HG02938 (cell line): ENCODE results near the gene MPG.

Source experiments
- ATAC-seq: cut with Tn5 transposase; IDR thresholded peaks from one replicate; pipeline ENCODE4 v1.9.1; 2021; ENCODE audit warnings: mild to moderate bottlenecking, moderate library complexity; ENCODE audit not compliant: unreplicated experiment

MPG gene

DNA sequence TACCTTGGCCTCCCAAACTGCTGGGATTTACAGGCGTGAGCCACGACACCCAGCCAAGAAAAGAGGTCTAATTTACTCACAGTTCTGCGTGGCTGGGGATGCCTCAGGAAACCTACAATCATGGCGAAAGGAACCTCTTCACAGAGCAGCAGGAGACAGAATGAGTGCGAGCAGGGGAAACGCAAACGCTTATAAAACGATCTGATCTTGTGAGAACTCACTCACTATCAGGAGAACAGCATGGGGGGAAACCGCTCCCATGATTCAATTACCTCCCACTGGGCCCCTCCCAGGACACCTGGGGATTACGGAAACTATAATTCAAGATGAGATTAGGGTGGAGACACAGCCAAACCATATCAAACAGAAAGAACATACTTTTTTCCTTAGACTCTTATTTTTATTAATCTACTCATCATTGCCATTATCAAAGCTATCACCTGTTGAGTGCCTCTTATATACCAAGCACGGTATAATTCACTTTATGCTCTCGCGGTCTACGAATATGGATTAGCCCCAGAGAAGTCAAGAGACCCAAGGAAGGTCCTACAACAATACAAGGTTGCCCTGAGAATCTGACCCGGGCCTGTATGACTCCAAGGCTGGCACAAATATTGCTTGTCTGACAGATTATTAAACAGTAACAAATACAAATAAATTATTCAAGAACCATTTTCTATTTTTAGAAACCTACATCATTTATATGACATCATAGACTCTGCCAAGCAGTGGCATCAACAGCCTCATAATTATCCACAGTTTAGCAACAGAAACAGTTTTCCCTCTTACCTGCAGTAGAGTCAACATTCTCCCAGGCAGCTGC is 27.0 kb upstream of the MPG start:
- ATAC-seq, result no peak

DNA sequence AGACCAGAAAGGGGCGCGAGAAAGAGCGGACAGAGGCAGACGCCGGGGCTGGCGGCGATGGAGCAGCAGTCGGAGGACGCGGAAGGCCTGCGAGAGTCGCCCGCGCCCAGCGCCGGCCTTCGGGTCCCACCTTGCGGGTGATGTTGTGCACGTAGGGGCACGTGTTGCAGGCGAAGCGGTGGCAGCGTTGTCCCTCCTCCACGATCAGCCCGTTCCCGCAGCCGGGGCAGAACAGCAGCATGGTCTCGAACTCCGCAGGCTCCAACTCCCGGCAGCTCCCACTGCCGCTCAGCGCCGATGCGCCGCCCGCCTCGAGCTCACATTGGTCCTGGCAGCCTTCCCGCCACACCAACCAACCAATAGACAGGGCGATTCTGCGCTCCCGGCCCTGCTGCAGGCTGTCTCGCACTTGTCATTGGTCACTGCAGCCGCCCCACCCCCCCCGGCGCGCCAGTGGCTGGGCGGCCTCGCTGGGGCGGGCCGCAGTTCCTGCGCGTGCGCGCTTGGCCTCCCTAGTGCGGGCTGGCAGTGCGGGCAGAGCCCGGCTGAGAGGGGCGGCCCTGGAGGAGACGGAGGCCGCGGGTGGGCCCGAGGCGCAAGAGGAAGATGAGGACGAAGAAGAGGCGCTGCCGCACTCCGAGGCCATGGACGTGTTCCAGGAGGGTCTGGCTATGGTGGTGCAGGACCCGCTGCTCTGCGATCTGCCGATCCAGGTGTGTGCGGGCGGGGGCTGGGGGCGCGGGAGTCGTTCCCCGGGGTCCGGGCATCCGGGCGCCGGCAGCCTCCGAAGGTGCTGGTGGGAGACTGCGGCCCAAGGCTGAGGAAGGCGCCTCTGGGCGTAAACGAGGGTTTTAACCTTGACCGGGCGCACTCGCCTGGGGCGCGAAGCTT is 24.4 kb upstream of the MPG start, which contains the start of the genes POLR3K and SNRNP25:
POLR3K (minus strand) TSS at position 263 of the 891 bp plus-strand sequence; CDS start at position 241, 22 bp downstream.
SNRNP25 (plus strand) TSS at position 483 of the 891 bp plus-strand sequence; CDS start at position 672, 189 bp downstream.
- ATAC-seq, result peak; percentile 86

DNA sequence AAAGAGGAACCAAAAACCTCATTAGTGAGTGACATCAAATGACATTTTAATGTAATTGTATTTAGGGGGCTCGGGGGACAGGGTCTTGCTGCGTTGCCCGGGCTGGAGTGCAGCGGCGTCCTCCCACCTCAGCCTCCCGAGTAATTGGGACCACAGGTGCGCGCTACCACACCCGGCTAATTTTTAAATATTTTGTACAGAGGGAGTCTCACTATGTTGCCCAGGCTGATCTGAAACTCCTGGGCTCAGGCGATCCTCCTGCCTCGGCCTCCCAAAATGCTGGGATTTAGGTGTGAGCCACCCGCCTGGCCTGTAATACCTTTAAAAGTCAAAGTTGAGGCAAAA is 23.8 kb upstream of the MPG start:
- no peak for ATAC-seq

DNA sequence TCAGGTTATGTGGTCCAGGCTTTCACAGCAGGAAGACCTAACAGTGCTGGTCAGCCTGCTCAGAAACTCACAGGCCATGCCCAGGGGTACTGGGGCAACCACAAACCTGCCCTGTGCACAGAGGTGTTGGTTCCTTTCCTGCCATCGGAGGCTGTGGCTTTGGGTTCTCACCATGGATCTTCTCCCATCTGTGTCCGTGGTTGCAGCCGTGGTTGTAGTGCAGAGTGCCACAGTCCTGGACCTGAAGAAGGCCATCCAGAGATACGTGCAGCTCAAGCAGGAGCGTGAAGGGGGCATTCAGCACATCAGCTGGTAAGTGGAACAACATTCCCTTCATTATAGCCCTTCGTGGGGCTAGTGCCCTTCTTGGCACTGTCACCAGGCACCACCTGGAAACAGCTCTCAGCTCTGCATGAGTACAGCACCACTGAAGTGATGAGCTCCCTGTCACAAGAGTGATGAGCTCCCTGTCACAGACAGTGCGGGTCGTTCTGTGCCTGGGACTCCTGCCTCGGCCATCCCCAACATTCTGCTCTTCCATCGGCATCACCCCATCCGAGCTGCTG is 22.4 kb upstream of the MPG start:
- ATAC-seq, result no peak

DNA sequence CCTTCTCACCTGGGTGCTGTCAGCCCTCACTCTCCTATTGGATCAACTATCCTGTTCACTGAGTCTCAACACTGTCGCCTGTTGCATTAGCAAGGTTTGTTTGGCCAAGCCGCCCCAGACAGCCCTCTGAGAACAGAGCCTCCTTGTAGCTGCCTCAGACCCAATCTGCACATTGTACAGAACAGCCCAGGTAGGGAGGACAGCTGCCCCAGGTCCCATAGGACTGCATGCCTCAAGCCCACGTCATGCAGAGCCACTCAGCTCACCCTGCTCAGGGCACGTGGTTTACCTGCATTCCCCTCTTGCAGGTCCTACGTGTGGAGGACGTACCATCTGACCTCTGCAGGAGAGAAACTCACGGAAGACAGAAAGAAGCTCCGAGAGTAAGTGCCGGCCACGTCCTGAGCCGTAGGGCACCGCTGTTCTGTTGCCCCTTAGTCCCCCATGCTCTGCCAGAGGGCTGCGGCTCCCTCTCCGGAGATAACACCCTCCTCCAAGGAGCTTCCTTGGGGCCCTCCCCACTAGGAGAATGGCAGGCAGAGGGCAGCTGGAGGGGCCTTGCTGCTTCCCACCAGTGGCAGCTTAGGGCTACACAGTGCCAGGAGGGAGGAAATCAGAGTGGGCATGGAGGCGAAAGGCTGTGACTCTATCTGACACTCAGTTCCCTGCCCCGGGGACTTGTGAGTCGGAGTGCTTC is 21.6 kb upstream of the MPG start:
- ATAC-seq, result no peak

DNA sequence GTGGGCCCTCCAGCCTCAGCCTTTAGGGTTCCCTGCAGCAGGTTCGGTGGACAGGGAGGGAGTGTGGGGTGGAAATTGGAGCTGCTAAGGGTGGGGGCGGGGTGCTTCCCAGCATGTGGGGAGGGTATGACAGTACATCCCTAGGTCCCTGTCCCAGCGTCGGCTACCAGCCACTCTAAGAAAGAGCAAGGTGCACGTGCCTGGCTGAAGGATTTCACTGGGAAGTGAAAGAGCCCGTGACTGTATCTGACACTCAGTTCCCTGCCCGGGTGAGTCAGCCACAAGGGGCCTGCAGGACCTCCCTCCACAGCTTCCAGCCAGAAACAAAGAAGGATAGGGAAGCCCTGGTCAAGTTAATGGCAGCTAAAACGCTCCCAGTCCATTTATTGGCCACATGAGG is 20.3 kb upstream of the MPG start:
- ATAC-seq, result no peak

DNA sequence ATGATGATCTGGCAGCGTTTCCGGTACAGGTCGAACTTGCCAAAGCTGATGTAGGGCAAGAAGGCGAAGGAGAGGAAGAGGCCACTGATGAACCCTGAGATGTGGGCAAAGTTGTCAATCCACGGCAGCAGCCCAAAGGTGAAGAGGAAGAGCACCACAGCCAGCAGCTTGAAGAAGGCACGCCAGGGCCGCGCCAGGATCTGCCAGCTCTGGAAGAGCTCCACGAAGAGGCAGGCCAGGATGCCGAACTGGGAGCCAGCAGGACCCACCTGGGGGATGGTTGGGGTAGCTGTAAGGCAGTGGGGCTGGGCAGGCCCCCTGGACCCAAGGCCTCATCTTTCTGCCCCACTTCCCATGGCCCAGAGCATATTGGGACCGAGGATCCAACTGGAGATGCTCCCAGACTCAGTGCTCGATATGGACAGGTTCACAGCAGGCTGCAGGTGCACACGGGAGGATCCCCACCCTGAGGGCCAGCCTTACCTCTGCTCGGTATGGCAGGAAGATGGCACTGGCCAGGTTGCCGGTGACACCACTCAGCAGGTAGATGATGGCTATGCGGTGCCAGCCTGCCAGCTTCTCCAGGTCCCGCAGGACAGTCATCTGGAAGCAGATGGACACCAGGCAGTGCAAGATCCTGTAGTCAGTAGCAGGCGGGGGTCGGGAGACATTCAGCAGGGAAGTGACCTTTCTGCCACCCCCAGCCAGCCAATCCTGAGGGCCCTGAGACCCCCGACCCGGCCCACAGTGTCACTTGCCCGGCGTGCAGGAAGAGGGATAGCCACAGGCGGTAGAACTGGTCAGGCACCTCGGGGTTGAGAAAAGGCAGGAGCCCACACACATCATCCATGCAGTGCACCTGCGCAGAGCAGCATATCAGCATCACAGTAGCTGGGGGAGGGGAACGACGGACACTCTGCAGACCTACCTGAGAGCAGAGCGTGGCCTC is 19.3 kb upstream of the MPG start:
- ATAC-seq, result no peak

DNA sequence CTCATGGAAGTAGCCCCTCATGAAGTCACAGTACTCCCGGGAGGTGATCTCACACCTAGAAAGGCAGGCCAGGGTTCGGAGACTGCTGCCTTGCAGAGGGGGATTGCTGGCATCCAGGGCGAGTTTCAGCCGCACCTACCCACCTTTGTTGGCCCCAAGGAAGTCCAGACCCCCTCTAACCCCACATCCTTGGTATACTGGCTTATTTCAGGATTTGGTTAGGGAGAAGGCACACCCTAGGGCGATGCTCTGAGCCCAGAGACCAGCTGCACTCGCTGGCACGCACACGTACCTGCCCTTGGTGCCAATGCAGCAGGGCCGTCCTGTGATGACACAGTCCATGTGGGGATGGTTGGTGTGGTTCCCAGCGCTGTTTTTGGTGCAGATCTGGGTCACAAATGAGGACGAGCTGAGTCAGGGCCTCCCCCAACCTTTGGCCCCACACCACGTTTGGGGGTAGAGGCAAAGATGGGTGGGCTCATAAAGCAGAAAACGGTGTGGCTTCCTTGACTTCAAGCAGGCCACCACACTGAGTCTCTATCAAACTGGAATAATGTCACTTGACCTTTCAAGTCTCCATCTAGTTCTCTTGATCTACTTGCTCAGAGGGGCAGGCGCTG is 18.5 kb upstream of the MPG start:
- no peak for ATAC-seq

DNA sequence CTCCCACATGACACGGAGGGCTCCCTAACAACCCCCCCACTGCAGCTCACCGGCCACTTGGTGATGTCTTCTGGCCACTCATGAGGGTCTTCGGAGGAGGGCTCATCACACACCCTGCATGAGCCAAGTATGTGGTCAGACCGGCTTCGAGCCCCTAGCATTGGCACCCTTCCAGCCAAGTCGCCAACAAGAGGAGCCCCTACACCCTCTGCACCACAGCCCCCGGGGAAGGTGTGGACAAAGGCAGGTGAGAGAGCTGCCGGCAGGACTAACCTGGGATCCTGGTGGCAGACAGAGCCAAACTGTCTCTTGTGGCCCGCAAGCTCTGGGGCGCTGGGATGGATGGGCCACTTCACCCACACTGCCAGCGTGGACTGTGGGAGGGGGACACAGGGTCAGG is 17.9 kb upstream of the MPG start:
- no peak for ATAC-seq

DNA sequence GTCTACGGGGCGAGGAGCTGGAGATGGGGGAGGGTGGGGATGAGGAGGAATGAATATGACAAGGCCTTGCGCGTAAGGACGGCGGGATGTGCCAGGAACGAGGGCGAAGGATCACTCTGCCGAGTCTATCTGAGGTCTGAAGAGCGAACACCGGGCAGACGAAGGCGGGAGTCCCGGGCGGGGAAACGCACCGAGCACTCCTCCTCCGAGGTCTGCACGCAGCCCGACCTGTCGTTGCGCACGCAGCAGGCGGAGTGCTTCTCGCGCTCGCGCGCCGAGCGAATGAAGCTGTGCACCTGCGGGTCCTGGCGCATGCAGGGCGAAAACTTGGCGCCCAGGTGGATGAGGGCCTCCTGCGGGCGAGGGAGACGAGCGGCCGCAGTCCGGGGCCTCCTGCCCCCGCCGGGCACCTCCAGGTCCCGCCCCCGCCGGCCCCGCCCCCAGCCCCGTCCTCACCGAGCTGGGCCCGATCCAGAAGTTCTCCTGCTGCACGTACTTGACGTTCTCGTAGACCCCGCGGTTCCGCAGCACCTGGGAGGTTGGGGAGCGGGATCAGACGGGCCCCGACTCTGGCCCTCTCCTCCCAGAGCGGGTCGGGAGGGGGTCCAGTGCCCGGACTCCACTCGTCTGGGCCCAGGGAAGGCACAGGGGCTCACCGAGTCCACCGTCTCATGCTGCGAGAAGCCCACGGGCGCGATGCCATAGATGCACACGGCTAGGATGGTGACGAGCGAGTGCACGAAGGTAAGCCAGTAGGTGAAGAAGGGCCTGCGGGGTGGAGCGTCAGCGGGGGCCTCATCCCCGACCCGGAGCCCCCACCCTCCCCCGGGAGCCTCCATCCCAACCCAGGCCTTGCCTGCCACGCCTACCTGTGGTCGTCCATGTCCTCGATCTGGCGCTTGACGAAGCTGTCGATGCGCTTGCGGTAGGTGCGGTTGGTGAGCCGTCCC is 16.8 kb upstream of the MPG start:
- ATAC-seq, result no peak

DNA sequence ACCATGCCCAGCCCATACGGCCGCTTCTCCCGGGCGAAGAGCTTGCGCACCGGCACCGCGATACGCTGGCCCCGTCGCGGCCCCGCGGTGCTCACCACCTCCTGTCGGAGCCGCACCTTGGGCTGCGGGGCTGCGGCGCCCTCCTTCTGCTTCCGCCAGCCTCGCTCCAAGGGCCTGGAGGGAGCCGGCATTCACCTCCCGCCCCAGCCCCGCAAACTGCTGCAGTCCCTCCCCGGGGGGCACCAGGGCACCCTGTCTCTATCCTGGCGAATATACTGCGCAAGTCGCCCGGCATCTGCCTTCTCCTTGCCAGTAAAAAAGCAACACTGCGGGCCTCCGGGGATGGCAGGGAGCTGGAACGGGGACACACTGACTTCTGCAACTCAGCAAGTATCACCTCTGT is 16.1 kb upstream of the MPG start:
- ATAC-seq, result no peak

DNA sequence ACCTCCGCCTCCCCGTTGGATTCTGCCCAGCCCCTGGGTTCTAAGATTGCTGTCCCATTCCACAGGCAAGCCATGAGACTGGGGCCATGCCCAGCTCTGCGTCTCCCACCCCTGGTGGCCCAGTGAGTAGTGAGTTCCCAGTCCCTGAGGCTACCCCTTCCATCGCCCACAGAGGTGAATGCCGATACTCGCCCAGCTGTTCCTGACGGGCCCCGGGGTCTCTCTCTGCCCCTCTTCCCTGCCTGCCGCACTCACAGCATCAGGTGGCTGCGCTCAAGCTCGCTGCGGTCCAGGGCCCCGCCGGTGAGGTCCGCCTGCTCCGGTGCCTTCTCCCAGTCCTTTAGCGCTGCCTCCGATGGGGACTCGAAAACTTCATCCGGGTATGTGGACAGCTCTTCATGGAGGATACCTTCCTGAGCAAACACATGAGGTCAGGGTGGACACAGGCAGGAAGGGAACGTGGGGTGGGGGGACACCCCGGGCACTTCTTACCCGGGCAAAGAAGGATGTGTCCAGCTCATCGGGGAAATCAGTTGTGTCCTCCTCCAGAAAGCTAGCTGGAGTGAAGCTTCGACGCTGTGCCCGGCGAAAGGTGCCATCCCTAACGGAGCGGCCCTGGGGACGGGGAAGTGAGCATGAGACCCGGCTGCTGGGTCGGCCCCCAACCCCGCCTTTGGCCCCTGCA is 15.6 kb upstream of the MPG start:
- ATAC-seq, result no peak

DNA sequence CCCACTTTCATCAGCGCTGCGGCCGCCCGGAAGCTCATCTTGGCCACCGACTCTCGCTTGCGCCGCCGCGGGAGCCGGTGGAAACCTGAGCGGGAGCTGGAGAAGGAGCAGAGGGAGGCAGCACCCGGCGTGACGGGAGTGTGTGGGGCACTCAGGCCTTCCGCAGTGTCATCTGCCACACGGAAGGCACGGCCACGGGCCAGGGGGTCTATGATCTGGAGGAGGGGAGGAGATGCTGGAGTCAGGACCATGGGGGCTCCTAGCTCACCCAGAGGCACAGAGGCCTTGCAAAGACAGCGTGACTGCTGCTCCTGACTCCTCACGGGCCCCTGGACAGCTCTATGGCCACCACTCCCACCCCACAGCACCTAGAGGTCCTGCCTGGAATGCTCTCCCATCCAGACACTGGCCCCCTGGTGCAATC is 15.0 kb upstream of the MPG start:
- no peak for ATAC-seq

DNA sequence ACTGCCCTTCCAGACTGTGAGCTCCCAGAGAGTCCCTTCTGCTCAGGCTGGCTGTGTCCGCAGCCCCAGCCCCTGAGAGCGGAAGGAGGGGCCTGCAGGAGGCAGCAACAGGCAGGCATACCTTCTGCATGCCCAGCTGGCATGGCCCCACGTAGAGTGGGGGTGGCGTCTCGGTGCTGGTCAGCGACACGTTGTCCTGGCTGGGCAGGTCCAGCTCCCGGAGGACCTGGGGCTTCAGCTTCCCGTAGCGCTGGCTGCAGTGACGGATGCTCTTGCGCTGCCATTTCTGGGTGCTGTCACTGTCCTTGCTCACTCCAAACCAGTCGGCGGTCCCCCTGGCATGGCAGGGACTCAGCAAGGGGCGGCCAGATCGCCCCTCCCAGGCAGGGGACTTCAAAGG is 14.6 kb upstream of the MPG start:
- ATAC-seq, result no peak

DNA sequence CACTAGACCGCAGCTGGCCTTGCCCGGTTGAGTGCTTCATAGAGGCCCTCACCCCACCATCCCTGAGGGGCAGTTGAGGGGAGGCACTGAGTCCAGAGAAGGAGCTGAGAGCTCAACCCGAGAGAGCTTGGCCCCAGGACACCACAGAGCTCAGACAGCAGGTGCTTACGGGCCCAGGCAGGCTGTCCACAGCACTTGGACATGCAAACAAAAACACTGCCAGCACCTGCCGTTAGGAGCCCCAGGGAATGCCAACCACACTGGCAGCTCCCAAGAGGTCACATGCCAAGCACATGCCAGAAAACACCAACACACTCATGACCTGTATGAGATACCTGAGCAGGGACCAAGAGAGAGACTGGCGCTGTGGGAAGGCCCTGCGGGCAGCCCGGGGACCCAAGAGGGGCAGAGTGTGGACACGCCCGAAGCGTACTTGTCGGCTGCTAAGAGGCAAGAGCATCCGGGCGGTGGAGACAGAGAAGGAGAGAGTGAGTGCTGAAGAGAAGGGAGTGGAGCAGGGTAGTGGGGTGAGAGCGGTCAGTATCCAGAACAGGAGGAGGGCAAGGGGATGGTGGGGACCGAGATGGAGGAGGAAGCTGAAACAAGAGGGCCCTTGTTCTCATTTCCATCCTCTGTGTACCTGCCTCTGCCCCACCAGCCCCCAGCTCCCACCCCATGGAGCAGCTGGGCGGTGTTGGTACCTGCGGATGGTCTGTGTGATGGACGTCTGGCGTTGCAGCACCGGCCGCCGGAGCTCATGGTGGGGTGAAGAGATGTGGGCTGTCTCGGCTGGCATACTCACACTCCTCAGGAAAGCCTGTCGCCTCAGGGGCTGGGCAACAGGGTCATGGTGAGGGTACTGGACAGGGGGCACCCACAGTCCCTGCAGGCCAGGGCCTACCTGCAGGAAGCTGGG is 13.8 kb upstream of the MPG start:
- ATAC-seq, result no peak

DNA sequence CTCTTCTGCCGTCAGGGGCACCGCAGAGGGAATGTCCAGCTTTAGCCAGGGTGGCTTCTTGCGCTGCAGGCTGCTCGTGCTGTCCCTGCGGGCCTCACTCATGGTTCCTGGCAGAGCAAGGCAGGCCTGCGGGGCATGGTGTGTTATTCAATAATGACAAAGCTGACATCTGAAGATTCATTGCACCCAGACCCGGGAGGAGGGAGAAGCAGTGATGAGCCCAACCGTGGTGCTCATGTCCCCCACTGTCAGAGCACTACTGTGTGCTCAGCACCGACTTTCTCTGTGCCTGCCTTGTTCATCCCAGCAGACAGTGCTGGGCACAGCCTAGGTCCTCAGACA is 13.1 kb upstream of the MPG start:
- no peak for ATAC-seq

DNA sequence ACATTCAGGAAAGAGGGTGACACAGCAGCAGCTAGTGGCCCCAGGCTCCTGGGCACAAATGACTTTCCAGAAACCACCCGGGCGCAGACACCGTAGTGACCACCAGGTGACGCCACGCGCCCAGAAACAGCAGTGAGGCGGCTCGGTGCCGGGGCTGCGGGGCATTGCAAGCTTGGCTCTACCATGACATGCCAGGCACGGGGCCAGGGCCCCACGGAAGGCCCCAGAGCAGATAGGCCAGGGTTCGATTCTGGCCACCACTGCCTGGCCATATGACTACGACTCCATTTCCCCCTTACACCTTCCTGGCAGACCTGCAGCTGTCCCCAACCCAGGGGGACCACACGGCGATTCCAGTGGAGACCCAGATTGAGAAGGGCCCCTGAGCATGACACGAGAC is 12.3 kb upstream of the MPG start:
- peak; percentile 51 for ATAC-seq
